ENCODE data around the gene SECISBP2L.

SECISBP2L gene

GRCh38 chr15:49085696-49086459, 39.6 kb upstream of the SECISBP2L start:
- Histone ChIP-seq H3K27ac (ENCODE audit: low read length) (no peak overlapping the region), H3K27me3 (ENCODE audit: low read depth, low read length) (no peaks in the 10 kb centered on the region), H4K20me1 (ENCODE audit: insufficient read depth, low read length) (no peaks in the 10 kb centered on the region), H3K4me3 (ENCODE audit: low read length) (no peak overlapping the region), H3K9me3 (ENCODE audit: insufficient read depth, low read length) (no peaks in the 10 kb centered on the region), H3K4me2 (ENCODE audit: low read length) (no peak overlapping the region), H3K36me3 (replicated peaks; ENCODE audit: low read depth, low read length) (no peaks in the 10 kb centered on the region), H3K9ac (ENCODE audit: low read length) (no peak overlapping the region), H3K4me1 (ENCODE audit: low read length) (no peaks in the 10 kb centered on the region), H2AFZ (ENCODE audit: low read depth, low read length) (no peak overlapping the region), H3K79me2 (ENCODE audit: low read length) (no peaks in the 10 kb centered on the region)
- TF ChIP-seq CTCF (IDR thresholded peaks at IDR 0.05; ENCODE audit: low read depth, low read length) = no peak
- TF ChIP-seq EZH2phosphoT487 (IDR thresholded peaks at IDR 0.05; ENCODE audit: low read depth) = no peak

GRCh38 chr15:49084285-49084570, 38.0 kb upstream of the SECISBP2L start:
- Histone ChIP-seq H3K4me2 (ENCODE audit: low read length) (no peak overlapping the region), H3K9ac (ENCODE audit: low read length) (no peak overlapping the region), H3K27me3 (ENCODE audit: low read depth, low read length) (no peaks in the 10 kb centered on the region), H3K79me2 (ENCODE audit: low read length) (no peaks in the 10 kb centered on the region), H3K4me1 (ENCODE audit: low read length) (no peaks in the 10 kb centered on the region), H3K27ac (ENCODE audit: low read length) (no peak overlapping the region), H3K9me3 (ENCODE audit: insufficient read depth, low read length) (no peaks in the 10 kb centered on the region), H3K4me3 (ENCODE audit: low read length) (no peak overlapping the region), H4K20me1 (ENCODE audit: insufficient read depth, low read length) (no peaks in the 10 kb centered on the region), H3K36me3 (replicated peaks; ENCODE audit: low read depth, low read length) (no peaks in the 10 kb centered on the region), H2AFZ (ENCODE audit: low read depth, low read length) (no peak overlapping the region)
- no peak for TF ChIP-seq CTCF (IDR thresholded peaks at IDR 0.05; ENCODE audit: low read depth, low read length)
- TF ChIP-seq EZH2phosphoT487 (IDR thresholded peaks at IDR 0.05; ENCODE audit: low read depth) = no peak

GRCh38 chr15:49083401-49084284, 37.4 kb upstream of the SECISBP2L start:
- no peak for TF ChIP-seq EZH2phosphoT487 (IDR thresholded peaks at IDR 0.05; ENCODE audit: low read depth)
- no peak overlapping the region for H3K4me3 ChIP-seq (ENCODE audit: low read length)
- H2AFZ ChIP-seq (ENCODE audit: low read depth, low read length) = no peak overlapping the region

GRCh38 chr15:49082960-49083359, 36.7 kb upstream of the SECISBP2L start:
- H3K79me2 ChIP-seq (ENCODE audit: low read length) = no peaks in the 10 kb centered on the region
- H3K9ac ChIP-seq (ENCODE audit: low read length) = no peak overlapping the region
- no peaks in the 10 kb centered on the region for H3K36me3 ChIP-seq (replicated peaks; ENCODE audit: low read depth, low read length)
- H2AFZ ChIP-seq (ENCODE audit: low read depth, low read length) = no peak overlapping the region
- no peaks in the 10 kb centered on the region for H3K9me3 ChIP-seq (ENCODE audit: insufficient read depth, low read length)
- H3K27ac ChIP-seq (ENCODE audit: low read length) = no peak overlapping the region
- no peaks in the 10 kb centered on the region for H4K20me1 ChIP-seq (ENCODE audit: insufficient read depth, low read length)
- H3K4me1 ChIP-seq (ENCODE audit: low read length) = no peaks in the 10 kb centered on the region
- TF ChIP-seq EZH2phosphoT487 (IDR thresholded peaks at IDR 0.05; ENCODE audit: low read depth) (no peak), CTCF (IDR thresholded peaks at IDR 0.05; ENCODE audit: low read depth, low read length) (no peak)
- H3K4me3 ChIP-seq (ENCODE audit: low read length) = no peak overlapping the region
- H3K4me2 ChIP-seq (ENCODE audit: low read length) = no peak overlapping the region
- H3K27me3 ChIP-seq (ENCODE audit: low read depth, low read length) = no peaks in the 10 kb centered on the region

More at GRCh38 chr15:49083401-49084284, 37.4 kb upstream of the SECISBP2L start:
- Histone ChIP-seq H3K4me2 (ENCODE audit: low read length) (no peak overlapping the region), H3K79me2 (ENCODE audit: low read length) (no peaks in the 10 kb centered on the region), H4K20me1 (ENCODE audit: insufficient read depth, low read length) (no peaks in the 10 kb centered on the region), H3K36me3 (replicated peaks; ENCODE audit: low read depth, low read length) (no peaks in the 10 kb centered on the region), H3K9ac (ENCODE audit: low read length) (no peak overlapping the region), H3K27me3 (ENCODE audit: low read depth, low read length) (no peaks in the 10 kb centered on the region), H3K4me1 (ENCODE audit: low read length) (no peaks in the 10 kb centered on the region), H3K27ac (ENCODE audit: low read length) (no peak overlapping the region), H3K9me3 (ENCODE audit: insufficient read depth, low read length) (no peaks in the 10 kb centered on the region)

All from OCI-LY3 (cell line).